H1 (cell line): ENCODE results near the gene TAF1D. TPM values are rescaled to one million over a fixed set of nuclear protein-coding genes. Genes with fewer than 3 reads are reported as not detected.
A peak's percentile ranks its signal among the peaks of the same experiment; 100 is the strongest.

Experiments used
- CTCF ChIA-PET: fragments of 300-600 bp; sonication (Branson Sonifier 250); formaldehyde crosslinking; loops from one replicate; lab custom pipeline; 2021; ENCODE audit not compliant: partially characterized antibody; lab: Charles Lee
- POLR2A ChIA-PET: fragments of 300-600 bp; sonication (Branson Sonifier 250); formaldehyde crosslinking; loops from one replicate; lab custom pipeline; 2021; ENCODE audit warnings: inconsistent platforms; ENCODE audit not compliant: partially characterized antibody; lab: Charles Lee
- DNase-seq, 2 experiments: peaks; one replicate each; pipeline versions ENCODE4 v3.0.0 to v3.0.0-alpha.2; 2010 to 2022; ENCODE audit warnings: low spot score in 2 of 2, low read depth in 1 of 2, mixed read lengths in 1 of 2
- FAIRE-seq: peaks from 2 replicates; lab custom pipeline; 2011; peaks lifted over from hg19 to GRCh38; lab: Jason Lieb, UNC
- H2AFZ ChIP-seq: 2 replicates; pipeline ENCODE4 v1.8.1; 2012; ENCODE audit warnings: low read length, inconsistent platforms
- H2AK5ac ChIP-seq: 2 replicates; pipeline ENCODE4 v1.6.1; 2013; ENCODE audit warnings: low read depth, low read length
- H2BK120ac ChIP-seq: replicated peaks from 2 replicates; pipeline ENCODE3; 2013; ENCODE audit warnings: low read depth, low read length, inconsistent platforms
- H2BK12ac ChIP-seq: 2 replicates; pipeline ENCODE4 v1.6.1; 2013; ENCODE audit warnings: low read depth, low read length
- H2BK15ac ChIP-seq: 2 replicates; pipeline ENCODE4 v1.6.1; 2013; ENCODE audit warnings: low read length
- H2BK20ac ChIP-seq: 2 replicates; pipeline ENCODE4 v1.6.1; 2013; ENCODE audit warnings: low read length
- H2BK5ac ChIP-seq: 2 replicates; pipeline ENCODE4 v1.6.1; 2013; ENCODE audit warnings: low read depth, low read length
- H3K14ac ChIP-seq: 2 replicates; pipeline ENCODE4 v1.6.1; 2013; ENCODE audit warnings: inconsistent platforms; ENCODE audit not compliant: insufficient read length
- H3K18ac ChIP-seq: 2 replicates; pipeline ENCODE4 v1.6.1; 2013; ENCODE audit warnings: low read length; ENCODE audit errors: extremely low read depth
- H3K23ac ChIP-seq: 2 replicates; pipeline ENCODE4 v1.6.1; 2013; ENCODE audit warnings: inconsistent platforms; ENCODE audit not compliant: insufficient read length
- H3K23me2 ChIP-seq: 2 replicates; pipeline ENCODE4 v1.6.1; 2013; ENCODE audit warnings: low read depth, low read length
- H3K27ac ChIP-seq: 2 replicates; pipeline ENCODE4 v1.6.1; 2011; ENCODE audit warnings: low read depth, low read length, inconsistent platforms
- H3K27me3 ChIP-seq, 4 experiments: replicated peaks in 1 of 4; 1 replicate in 1 of 4; 2 replicates in 3 of 4; pipeline versions ENCODE4 v1.6.1 to v1.8.1; 2011 to 2013; ENCODE audit warnings: low read length in 3 of 4, mild to moderate bottlenecking in 3 of 4, inconsistent platforms in 2 of 4, mixed read lengths in 2 of 4, moderate library complexity in 1 of 4; ENCODE audit not compliant: control insufficient read depth in 3 of 4, insufficient read depth in 3 of 4; ENCODE audit errors: extremely low read depth in 1 of 4
- H3K36me3 ChIP-seq, 4 experiments: 2 replicates each; pipeline versions ENCODE4 v1.6.1 to v1.8.1; 2011 to 2013; ENCODE audit warnings: mild to moderate bottlenecking in 4 of 4, low read length in 3 of 4, moderate library complexity in 2 of 4, control low read depth in 1 of 4, inconsistent platforms in 1 of 4; ENCODE audit not compliant: insufficient read depth in 4 of 4, control insufficient read depth in 2 of 4
- H3K4ac ChIP-seq: replicated peaks from 2 replicates; pipeline ENCODE3; 2013; ENCODE audit warnings: low read length, low read depth, mixed read lengths, inconsistent platforms; ENCODE audit not compliant: insufficient read length
- H3K4me1 ChIP-seq, 4 experiments: replicated peaks in 1 of 4; 1 replicate in 1 of 4; 2 replicates in 3 of 4; pipeline versions ENCODE4 v1.6.1 to v1.8.1; 2011 to 2013; ENCODE audit warnings: low read length in 3 of 4, inconsistent platforms in 2 of 4, mixed read lengths in 1 of 4; ENCODE audit not compliant: insufficient read depth in 4 of 4, control insufficient read depth in 3 of 4
- H3K4me2 ChIP-seq, 2 experiments: 2 replicates each; pipeline versions ENCODE4 v1.6.1 to v1.8.1; 2011 to 2013; ENCODE audit warnings: low read depth in 2 of 2, low read length in 2 of 2, control low read depth in 1 of 2, inconsistent platforms in 1 of 2, mild to moderate bottlenecking in 1 of 2; ENCODE audit not compliant: insufficient read depth in 1 of 2
- H3K4me3 ChIP-seq, 4 experiments: fragments of 200-600, 300-600 bp in 1 of 4; sonication (generic), shearing (Covaris generic), sonication (Bioruptor Twin) in 1 of 4; 2 replicates each; pipeline versions ENCODE4 v1.5.1 to v1.8.1; 2011 to 2016; ENCODE audit warnings: low read length in 4 of 4, low read depth in 3 of 4, control low read depth in 2 of 4, inconsistent platforms in 2 of 4, mild to moderate bottlenecking in 2 of 4, mixed read lengths in 1 of 4, moderate library complexity in 1 of 4; ENCODE audit not compliant: insufficient read depth in 2 of 4; ENCODE audit errors: extremely low read depth in 1 of 4
- H3K56ac ChIP-seq: replicated peaks from 2 replicates; pipeline ENCODE3; 2013; ENCODE audit warnings: low read depth, mild to moderate bottlenecking, mixed read lengths, low read length, inconsistent platforms; ENCODE audit not compliant: insufficient read length
- H3K79me1 ChIP-seq: 2 replicates; pipeline ENCODE4 v1.6.1; 2013; ENCODE audit warnings: low read depth, low read length, control low read depth
- H3K79me2 ChIP-seq, 2 experiments: 2 replicates each; pipeline versions ENCODE4 v1.6.1 to v1.8.1; 2012 to 2013; ENCODE audit warnings: low read length in 2 of 2, mild to moderate bottlenecking in 2 of 2, inconsistent platforms in 1 of 2; ENCODE audit not compliant: insufficient read depth in 2 of 2, control insufficient read depth in 1 of 2
- H3K9ac ChIP-seq, 4 experiments: replicated peaks in 1 of 4; 1 replicate in 1 of 4; 2 replicates in 3 of 4; pipeline versions ENCODE4 v1.6.1 to v1.8.1; 2011 to 2013; ENCODE audit warnings: low read depth in 3 of 4, low read length in 3 of 4, control low read depth in 2 of 4, mild to moderate bottlenecking in 2 of 4, moderate library complexity in 2 of 4, inconsistent platforms in 1 of 4; ENCODE audit errors: extremely low read depth in 1 of 4
- H3K9me3 ChIP-seq, 2 experiments: 2 replicates each; pipeline versions ENCODE4 v1.6.1 to v1.8.1; 2012 to 2013; ENCODE audit warnings: mild to moderate bottlenecking in 2 of 2, moderate library complexity in 2 of 2, control low read depth in 1 of 2, inconsistent platforms in 1 of 2, low read depth in 1 of 2, low read length in 1 of 2, mixed read lengths in 1 of 2; ENCODE audit not compliant: insufficient read depth in 2 of 2
- H4K20me1 ChIP-seq, 2 experiments: replicated peaks in 1 of 2; 2 replicates each; pipeline versions ENCODE3 to v1.8.1; 2011 to 2013; ENCODE audit warnings: inconsistent platforms in 2 of 2, low read length in 2 of 2, mild to moderate bottlenecking in 1 of 2; ENCODE audit not compliant: insufficient read depth in 2 of 2, control insufficient read depth in 1 of 2
- H4K5ac ChIP-seq: 2 replicates; pipeline ENCODE4 v1.6.1; 2013; ENCODE audit warnings: low read length, low read depth, mixed read lengths, inconsistent platforms; ENCODE audit not compliant: insufficient read length
- H4K8ac ChIP-seq: 2 replicates; pipeline ENCODE4 v1.8.0; 2013; ENCODE audit warnings: mild to moderate bottlenecking, moderate library complexity, low read length, inconsistent platforms; ENCODE audit not compliant: insufficient read depth; ENCODE audit errors: extremely low read depth
- H4K91ac ChIP-seq: replicated peaks from 2 replicates; pipeline ENCODE3; 2013; ENCODE audit warnings: low read length, mixed read lengths, inconsistent platforms; ENCODE audit not compliant: insufficient read length
- CBX8 ChIP-seq: fragments of 300-800, 300-1000 bp; sonication (generic); IDR thresholded peaks from 2 replicates; pipeline ENCODE4 v1.7.1; 2016; ENCODE audit warnings: low read depth, low read length, borderline replicate concordance
- CTCF ChIP-seq, 3 experiments: IDR thresholded peaks; 1 replicate in 2 of 3; 2 replicates in 1 of 3; pipeline versions ENCODE4 v1.5.1 to v1.6.1; 2011; ENCODE audit warnings: low read length in 3 of 3, mild to moderate bottlenecking in 3 of 3, inconsistent platforms in 2 of 3, low read depth in 1 of 3, moderate library complexity in 1 of 3; ENCODE audit not compliant: insufficient read depth in 1 of 3; ENCODE audit errors: control extremely low read depth in 1 of 3
- RAD21 ChIP-seq, 2 experiments: IDR thresholded peaks in 1 of 2; conservative IDR thresholded peaks in 1 of 2; 2 replicates each; pipeline ENCODE4 v1.6.1; 2011; ENCODE audit warnings: low read depth in 2 of 2, low read length in 2 of 2, improper control_type of control experiment in 1 of 2, inconsistent platforms in 1 of 2, mild to moderate bottlenecking in 1 of 2, moderate library complexity in 1 of 2
- WGBS, 2 experiments: shearing (Covaris generic) in 1 of 2; methylation state at CpG; one replicate each; pipeline versions ENCODE4 v1.1.6 to v1.1.7; 2013 to 2015; ENCODE audit warnings: low lambda C conversion rate in 2 of 2, mixed read lengths in 2 of 2, inconsistent platforms in 1 of 2, low coverage in 1 of 2, missing lambda C conversion rate in 1 of 2; ENCODE audit not compliant: insufficient replicate concordance in 2 of 2, insufficient coverage in 1 of 2, insufficient read length in 1 of 2; ENCODE audit errors: extremely low coverage in 1 of 2, missing lambda C conversion rate in 1 of 2; 5-methylcytosine and 5-hydroxymethylcytosine counted together
- polyA plus RNA-seq, 7 experiments: library from polyadenylated mRNA; depleted of rRNA in 3 of 7; stranded (reverse) in 5 of 7; unstranded in 2 of 7; fragments of >200 nt in 5 of 7; fragments of 200-250 nt in 2 of 7; gene quantifications; 1 replicate in 5 of 7; 2 replicates in 1 of 7; 4 replicates in 1 of 7; pipeline versions ENCODE4 v1.2.1 to v1.2.3, GENCODE V29; 2011 to 2013; ENCODE audit warnings: missing spikeins in 2 of 7, mixed read lengths in 2 of 7
- total RNA-seq: library from RNA; stranded (reverse); fragmentation: NEBNext Ultra II Directional; extraction: Animal tissue kit (Norgen Biotek cat#: 25700); gene quantifications from 2 replicates; pipeline ENCODE4 v1.2.1, GENCODE V29; 2021

The TAF1D gene
- total and polyA plus RNA-seq, 2 of the 8 experiments (the other 6 are each of a cell fraction or from before 2014, with no cell fraction given): 64.7 to 212 TPM

- TF ChIP-seq RAD21 (IDR thresholded peaks at IDR 0.05 in 1 of 2, conservative IDR thresholded peaks at IDR 0.05 in 1 of 2; ENCODE audit: low read depth in 2 of 2, low read length in 2 of 2) (0 out of 4 replicates have a peak, but pooled peaks of 1 of the 2 experiments have one; percentile 4), CTCF (IDR thresholded peaks at IDR 0.05; ENCODE audit: control extremely low read depth in 1 of 3, insufficient read depth in 1 of 3, low read depth in 1 of 3, low read length in 3 of 3) (peak in 2 of 3 experiments; percentile 35 to 64; a peak in 2 of 4 replicates), CBX8 (no peak)
- TF ChIP-seq, all 59 proteins: peak for 2
- ChIA-PET POLR2A (interaction anchor here (1.6 to 9.4 kb wide), 3 partner anchors 6 to 39 kb away, joined by 3 to 88 read pairs (median 7); partner anchors contain the start of genes C11orf54, MED17 and TAF1D), CTCF (interaction anchor here (1.3 to 3.4 kb wide), 3 partner anchors 9 to 30 kb away, joined by 4 to 13 read pairs (median 4); partner anchors contain the start of gene MED17)
- Histone ChIP-seq H3K79me2 (no peaks in the 10 kb centered on the region), H2AFZ (no peak overlapping the region), H3K4me2 (no peak overlapping the region), H2BK15ac (no peak overlapping the region), H3K18ac (no peak overlapping the region), H3K9ac (no peak overlapping the region), H3K79me1 (no peaks in the 10 kb centered on the region), H3K23me2 (peaks cover 2% of the 10 kb centered on the region; the same call in 1 of the 2 replicates), H2AK5ac (no peak overlapping the region), H3K4me1 (no peaks in the 10 kb centered on the region; a peak in 2 of 7 replicates), H3K4me3 (no peak overlapping the region), H3K14ac (no peak overlapping the region), H4K8ac (no peak overlapping the region), H3K9me3 (no peaks in the 10 kb centered on the region), H3K36me3 (no peaks in the 10 kb centered on the region), H3K27me3 (no peaks in the 10 kb centered on the region), H3K4ac (no peak overlapping the region), H4K91ac (no peak overlapping the region), H2BK12ac (no peak overlapping the region), H2BK5ac (no peak overlapping the region), H2BK120ac (no peak overlapping the region), H3K56ac (no peak overlapping the region), H3K23ac (no peak overlapping the region), H4K5ac (no peak overlapping the region), H4K20me1 (peaks cover 1 to 3% of the 10 kb centered on the region in 2 experiments), H3K27ac (no peak overlapping the region), H2BK20ac (no peak overlapping the region)
- DNase-seq (peak in 1 of 2 experiments; percentile 71), FAIRE-seq (no peak)
- WGBS, 2 experiments: 38% methylated on average over 2 of the region's 2 CpGs; no CpG with 5 or more reads in 1 of the 2 experiments
These were observed 34.0 kb upstream of the TAF1D start for GRCh38 chr11:93775289-93775688.
